CD4-positive, alpha-beta T cell treated with Interleukin-17A for 1 hour (primary cell): ENCODE measurements around the gene TOR4A.

Experiments used
- DNase-seq: peaks from one replicate; pipeline ENCODE4 v3.0.0-alpha.2; 2020

Gene TOR4A

GRCh38 chr9:137273611-137274320 is 3.8 kb upstream of the TOR4A start:
- no peak for DNase-seq

- DNase-seq = no peak
These were observed 2.3 kb upstream of the TOR4A start for GRCh38 chr9:137275203-137275587.

GRCh38 chr9:137275588-137276472 is 1.7 kb upstream of the TOR4A start:
- no peak for DNase-seq

GRCh38 chr9:137276473-137277328 is 825 bp upstream of the TOR4A start:
- DNase-seq = no peak

- no peak for DNase-seq
These were observed 655 bp downstream of the TOR4A start for GRCh38 chr9:137278061-137278701.

- DNase-seq = no peak
These were observed 1.5 kb downstream of the TOR4A start for GRCh38 chr9:137278721-137279711.

GRCh38 chr9:137279741-137280473 is 2.4 kb downstream of the TOR4A start:
- no peak for DNase-seq

- DNase-seq = peak; percentile 21
These were observed 3.2 kb downstream of the TOR4A start for GRCh38 chr9:137280474-137281344.

GRCh38 chr9:137281345-137282116 is 4.0 kb downstream of the TOR4A start:
- DNase-seq = no peak

GRCh38 chr9:137286975-137287383 is 9.5 kb downstream of the TOR4A start:
- DNase-seq = peak; percentile 29

GRCh38 chr9:137293094-137293481 is 15.6 kb downstream of the TOR4A start:
- no peak for DNase-seq

GRCh38 chr9:137293482-137294090 is 16.1 kb downstream of the TOR4A start:
- DNase-seq = no peak

GRCh38 chr9:137294091-137294680 is 16.7 kb downstream of the TOR4A start:
- peak; percentile 40 for DNase-seq

GRCh38 chr9:137294681-137295237 is 17.2 kb downstream of the TOR4A start:
- DNase-seq = peak; percentile 19

- peak; percentile 44 for DNase-seq
These were observed 17.8 kb downstream of the TOR4A start for GRCh38 chr9:137295238-137295811.

- DNase-seq = no peak
These were observed 18.5 kb downstream of the TOR4A start for GRCh38 chr9:137295849-137296669.
